Right hindlimb (tissue), 1 donor: ENCODE measurements around the gene CAB39L.
A peak's percentile ranks its signal among the peaks of the same experiment; 100 is the strongest.

Experiments
- DNase-seq: peaks from one replicate; pipeline ENCODE4 v3.0.0-alpha.2; 2018

CAB39L gene

DNA sequence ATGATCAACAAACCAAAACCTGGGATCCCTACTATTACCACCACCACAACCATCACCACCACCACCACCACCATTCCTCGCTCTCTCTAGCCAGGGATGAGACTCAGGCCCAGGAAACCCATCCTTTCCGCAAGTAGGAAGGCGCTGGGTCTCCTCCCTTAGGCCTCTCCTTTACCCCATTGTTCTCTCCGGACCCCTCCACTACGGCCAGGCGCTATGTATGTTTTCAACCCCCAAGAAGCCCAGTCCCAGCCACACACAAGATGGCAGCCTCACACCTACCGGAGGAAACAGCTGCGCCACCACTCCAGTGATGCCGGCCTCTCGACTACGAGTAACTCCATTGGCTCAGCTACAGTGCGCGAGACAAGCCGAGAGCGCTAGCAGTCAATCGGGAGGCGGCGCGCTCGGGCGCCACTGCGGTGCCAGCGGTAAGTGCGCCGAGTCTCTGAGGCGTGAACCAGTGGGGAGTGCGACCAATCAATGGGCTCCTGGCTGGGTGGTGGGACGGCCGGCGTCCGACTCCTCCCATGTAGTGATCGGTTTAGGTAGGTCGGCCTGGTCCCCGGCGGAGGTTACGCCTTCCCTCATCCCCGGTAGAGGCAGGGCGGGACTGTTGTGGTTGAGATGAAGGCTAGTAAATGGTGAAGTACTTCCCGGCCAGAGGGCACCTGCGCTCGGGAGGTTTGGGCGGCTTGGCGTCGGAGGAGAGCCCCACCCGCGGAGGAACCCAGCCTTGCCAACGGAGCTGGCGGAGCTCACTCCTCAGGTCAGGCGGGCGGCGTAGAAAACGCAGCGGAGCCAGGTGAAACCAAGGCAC, at the start of gene CAB39L, which contains the start of gene SETDB2:
Gene CAB39L (minus strand): TSS at position 361 of the 820 bp plus-strand sequence. CDS start 61,154 bp downstream, outside the sequence.
Gene SETDB2 (plus strand): TSS at position 571 of the 820 bp plus-strand sequence. CDS start 7,620 bp downstream, outside the sequence.
- DNase-seq = peak; percentile 99

DNA sequence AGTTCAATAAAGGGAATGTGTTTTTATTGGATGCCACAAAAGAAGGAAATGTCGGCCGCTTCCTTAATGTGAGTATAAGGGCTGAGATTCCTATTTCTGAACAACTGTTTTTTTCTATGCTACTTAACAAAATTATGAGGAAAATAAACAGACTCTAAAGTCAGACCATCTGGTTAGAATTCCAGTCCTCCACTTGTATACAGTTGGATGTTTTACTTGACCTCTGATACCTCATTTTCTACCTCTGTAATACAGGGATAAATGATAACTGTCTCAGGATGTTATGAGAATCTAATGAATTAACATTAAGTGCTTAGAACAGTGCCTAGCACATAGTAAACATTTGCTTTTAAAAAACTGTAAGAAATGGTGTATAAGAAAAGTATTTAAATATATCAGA, 44.7 kb upstream of the CAB39L start:
- DNase-seq = no peak

- no peak for DNase-seq
Measured at GRCh38 chr13:49481788-49482187, 37.9 kb upstream of the CAB39L start.

GRCh38 chr13:49476529-49476928, 32.7 kb upstream of the CAB39L start:
- no peak for DNase-seq

DNA sequence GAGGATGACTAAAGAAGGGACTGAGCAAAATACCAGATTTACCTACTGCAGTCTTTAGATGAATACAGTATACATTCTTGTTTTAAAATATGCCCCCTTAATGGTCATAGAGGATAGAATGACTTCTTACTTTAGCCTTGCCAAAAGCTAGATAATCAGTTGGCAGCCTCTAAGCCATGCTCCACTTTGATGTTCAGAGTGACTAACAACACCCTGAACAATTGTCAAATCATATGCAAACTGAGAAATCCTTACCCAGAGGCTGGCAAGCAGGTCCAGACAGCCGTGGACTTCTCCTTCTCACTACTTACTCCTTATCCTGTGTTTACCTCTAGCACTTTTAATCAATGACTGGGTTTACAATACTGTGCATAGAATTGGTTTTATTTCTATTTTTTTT, 28.3 kb upstream of the CAB39L start:
- no peak for DNase-seq

DNA sequence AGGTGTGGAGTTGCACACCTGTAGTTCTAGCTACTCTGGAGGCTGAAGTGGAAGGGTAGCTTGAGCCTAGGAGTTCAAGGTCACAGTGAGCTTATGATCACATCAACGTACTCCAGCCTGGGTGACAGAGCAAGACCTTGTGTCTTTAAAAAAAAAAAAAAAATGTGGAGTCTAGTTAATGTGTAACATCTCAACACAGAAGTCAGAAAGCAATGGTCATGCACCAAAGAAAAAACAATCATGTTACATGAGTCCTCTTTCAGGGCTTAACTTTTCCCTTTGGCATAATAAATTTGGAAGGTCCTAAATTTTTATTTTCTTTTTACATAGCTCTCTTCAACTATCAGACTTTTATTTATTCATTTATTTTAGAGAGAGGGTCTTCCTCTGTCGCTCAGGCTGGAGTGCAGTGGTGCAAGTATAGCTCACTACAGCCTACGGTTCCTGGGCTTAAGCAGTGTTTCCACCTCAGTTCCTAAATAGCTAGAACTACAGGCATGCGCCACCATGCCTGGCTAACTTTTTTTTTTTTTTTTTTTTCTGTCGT, 22.5 kb upstream of the CAB39L start:
- no peak for DNase-seq

GRCh38 chr13:49464621-49465325, 20.9 kb upstream of the CAB39L start:
- DNase-seq = no peak

GRCh38 chr13:49464085-49464484, 20.2 kb upstream of the CAB39L start:
- DNase-seq = no peak

DNA sequence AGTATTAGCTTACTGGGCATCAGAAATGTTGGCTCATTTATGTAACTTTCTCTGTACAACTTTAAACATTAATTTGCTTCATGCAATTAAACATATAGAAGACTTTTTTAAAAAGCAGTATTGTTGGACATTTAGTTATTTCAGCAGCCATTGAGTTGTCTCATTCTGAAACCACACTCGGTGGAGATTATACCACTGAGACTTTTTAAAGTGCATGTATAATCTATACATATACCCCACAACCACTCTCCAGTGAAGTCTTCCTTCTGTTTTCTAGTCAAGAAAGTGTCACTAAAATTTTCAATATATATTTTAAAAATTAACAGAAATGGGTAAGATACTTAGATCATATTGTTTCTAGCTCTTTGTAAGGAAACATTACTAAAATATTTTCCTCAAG, 15.7 kb upstream of the CAB39L start:
- DNase-seq = no peak

- DNase-seq = no peak
Measured at GRCh38 chr13:49457221-49457620, 13.4 kb upstream of the CAB39L start.

- no peak for DNase-seq
Measured at GRCh38 chr13:49456156-49456555, 12.3 kb upstream of the CAB39L start.

- DNase-seq = no peak
Measured at GRCh38 chr13:49455007-49455398, 11.1 kb upstream of the CAB39L start.

GRCh38 chr13:49454388-49455006, 10.6 kb upstream of the CAB39L start:
- DNase-seq = no peak

DNA sequence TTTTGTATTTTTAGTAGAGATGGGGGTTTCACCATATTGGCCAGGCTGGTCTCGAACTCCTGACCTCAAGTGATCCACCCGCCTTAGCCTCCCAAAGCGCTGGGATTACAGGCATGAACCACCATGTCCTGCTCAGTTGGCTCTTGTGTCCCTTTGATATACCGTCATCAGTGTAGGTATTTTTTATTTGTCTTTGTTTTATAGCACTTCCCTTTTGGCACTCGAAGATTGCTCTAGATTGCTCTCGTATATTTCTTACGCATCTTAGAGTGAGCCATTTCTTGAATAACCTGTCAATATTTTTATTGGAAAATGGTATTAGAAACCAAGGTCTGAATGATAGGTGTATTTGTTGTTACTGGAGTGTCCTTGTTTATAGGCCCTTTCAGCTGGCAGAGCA, 9.6 kb upstream of the CAB39L start:
- no peak for DNase-seq

DNA sequence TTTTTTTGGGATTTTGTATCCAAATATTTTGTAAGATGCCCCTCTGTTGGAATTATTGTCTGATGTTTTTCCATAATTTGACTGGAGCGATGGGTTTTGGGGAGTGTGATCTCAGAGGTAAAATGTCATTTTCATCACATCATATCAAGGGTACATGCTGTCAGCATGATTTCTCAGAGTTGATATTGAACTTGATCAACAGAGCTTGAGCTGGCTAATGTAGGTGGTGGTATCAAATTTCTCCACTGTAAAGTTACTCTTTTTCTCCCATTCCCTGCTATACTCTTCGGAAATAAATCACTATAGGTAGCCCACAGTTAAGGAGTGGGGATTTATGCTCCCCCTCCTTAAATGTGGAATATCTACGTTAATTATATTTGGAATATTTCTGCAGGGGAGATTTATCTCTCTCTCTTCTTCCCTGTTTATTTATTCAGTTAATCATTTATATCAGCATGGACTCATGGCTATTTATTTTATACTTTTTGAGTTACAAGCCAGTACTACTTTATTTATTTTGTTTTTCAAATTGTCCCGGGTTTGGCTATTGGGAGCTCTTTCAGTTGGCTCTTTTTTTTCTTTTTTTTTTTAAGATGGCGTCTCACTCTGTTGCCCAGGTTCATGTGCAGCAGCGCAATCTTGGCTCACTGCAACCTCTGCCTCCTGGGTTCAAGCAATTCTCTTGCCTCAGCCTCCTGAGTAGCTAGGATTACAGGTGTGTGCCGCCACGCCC, 9.0 kb upstream of the CAB39L start:
- no peak for DNase-seq

GRCh38 chr13:49450105-49450819, 6.4 kb upstream of the CAB39L start:
- DNase-seq = no peak

DNA sequence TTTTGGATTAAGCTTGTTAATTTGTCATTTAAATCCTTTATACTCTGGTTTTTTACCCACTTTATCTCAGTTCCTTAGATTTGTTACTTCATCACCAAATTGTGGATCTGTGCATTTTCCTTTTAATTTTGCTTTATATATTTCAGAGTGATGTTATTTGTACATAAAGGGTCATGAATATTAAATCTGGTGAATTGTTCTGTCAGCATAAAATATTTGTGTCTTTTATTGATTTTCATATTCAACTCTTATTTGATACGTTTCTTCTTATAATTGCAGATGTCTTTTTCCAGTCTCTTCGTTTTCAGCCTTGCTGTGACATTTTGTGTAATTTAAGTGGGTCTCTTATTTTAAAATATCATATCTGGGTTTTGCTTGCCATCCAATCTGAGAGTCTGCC, 4.9 kb upstream of the CAB39L start:
- no peak for DNase-seq

GRCh38 chr13:49446473-49446872, 2.6 kb upstream of the CAB39L start:
- no peak for DNase-seq

DNA sequence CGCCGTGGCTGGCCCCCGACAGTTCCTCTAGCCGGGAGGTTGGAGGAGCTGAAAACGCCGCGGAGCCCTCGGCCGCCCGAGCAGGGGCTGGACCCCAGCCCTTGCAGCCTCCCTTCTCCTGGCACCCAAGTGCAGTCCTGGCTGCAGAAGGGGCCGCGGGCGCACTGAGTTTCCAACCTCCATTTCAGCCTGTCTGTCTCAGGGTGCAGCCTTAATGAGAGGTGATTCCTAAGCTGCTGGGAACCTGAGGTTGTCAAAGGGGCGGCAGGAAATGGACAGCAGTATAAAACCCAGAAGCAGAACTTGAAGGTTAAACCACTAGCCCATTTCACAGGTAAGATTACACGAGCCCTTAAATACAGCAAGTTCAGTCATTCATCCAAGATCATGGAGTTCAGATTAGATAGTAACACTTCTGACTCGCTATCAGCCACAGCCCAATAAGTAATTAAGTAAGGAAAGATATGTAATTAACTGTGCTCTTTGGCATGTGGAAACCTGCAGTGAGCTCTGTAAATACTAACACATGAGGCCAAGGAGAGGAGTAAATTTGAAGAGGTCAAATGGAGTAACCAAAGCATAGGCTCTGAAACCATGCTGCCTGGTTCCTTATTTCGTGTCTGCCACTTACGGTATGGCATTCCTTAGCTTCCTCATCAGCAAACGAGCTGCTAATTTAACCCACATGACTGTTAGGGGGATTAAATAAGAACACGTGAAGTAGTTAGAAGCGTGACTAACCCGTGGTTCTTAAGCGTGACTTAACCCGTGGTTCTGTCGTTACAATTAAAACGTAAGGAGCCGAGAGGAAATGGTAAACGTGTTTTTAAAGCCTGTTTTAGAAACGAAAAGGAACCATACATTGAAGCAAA, 896 bp upstream of the CAB39L start:
- no peak for DNase-seq

DNA sequence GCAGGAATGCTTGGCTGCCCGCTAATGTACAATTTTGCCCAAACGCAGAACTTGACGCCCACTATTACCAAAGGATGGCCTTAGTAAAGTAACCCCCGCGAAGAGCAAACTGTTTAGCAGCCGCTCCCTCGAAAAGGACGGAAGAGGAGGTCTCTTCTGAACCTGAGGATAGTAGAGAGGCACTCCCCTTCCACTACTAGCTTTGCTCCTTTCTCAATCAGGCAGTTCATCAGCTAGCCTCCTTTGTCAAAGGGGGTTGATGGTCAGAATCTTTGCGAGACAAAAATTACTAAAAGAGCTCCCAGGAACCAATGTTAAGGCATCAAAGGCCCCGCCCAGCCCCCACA, 534 bp downstream of the CAB39L start:
- no peak for DNase-seq

- DNase-seq = no peak
Measured at GRCh38 chr13:49441846-49442245, 2.0 kb downstream of the CAB39L start.
